ENCODE results near the gene ADCY9.
"Not testable (repeated sequence)": the region's sequence is repeated elsewhere in the genome, so short reads cannot be mapped to it uniquely, and the experiment has no call there.

The ADCY9 gene

GRCh38 chr16:3963203-3963602, 153.0 kb downstream of the ADCY9 start:
- Histone ChIP-seq H3K79me2 (ENCODE audit: control insufficient read depth, insufficient read depth, low read length, unreplicated experiment) (no peaks in the 10 kb centered on the region), H3K27ac (ENCODE audit: low read depth, low read length) (no peak overlapping the region), H3K27me3 (ENCODE audit: insufficient read depth, low read length) (no peaks in the 10 kb centered on the region), H3K36me3 (ENCODE audit: insufficient read depth, low read length) (peaks cover 5% of the 10 kb centered on the region; the same call in 1 of the 2 replicates), H2AFZ (ENCODE audit: low read length, unreplicated experiment) (no peak overlapping the region), H3K4me3 (ENCODE audit: low read depth, low read length) (no peak overlapping the region), H3K4me1 (ENCODE audit: control insufficient read depth, insufficient read depth, low read length, unreplicated experiment) (peaks cover 6% of the 10 kb centered on the region)

DNA sequence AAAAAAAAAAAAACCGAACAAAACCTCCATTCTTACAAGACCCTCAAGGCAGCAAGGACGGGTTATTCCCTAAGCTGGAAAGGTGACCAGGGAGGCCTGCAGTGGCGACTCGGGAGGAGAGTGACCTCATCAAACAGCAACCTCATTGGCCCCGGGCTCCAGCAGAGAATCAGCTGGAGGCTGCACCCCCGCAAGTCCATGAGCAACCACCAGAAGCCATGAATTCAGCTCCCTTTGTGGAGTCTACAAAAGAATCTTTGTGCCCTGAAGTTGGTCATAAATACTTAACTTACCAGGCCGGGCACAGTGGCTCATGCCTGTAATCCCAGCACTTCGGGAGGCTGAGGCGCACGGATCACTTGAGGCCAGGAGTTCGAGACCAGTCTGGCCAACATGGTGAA, 154.8 kb downstream of the ADCY9 start:
- peak overlapping the region; percentile 84 for H3K27ac ChIP-seq (ENCODE audit: low read depth, low read length)
- peak overlapping the region; percentile 76 for H3K4me3 ChIP-seq (ENCODE audit: low read depth, low read length)
- H3K4me1 ChIP-seq (ENCODE audit: control insufficient read depth, insufficient read depth, low read length, unreplicated experiment), result peaks cover 6% of the 10 kb centered on the region
- H3K79me2 ChIP-seq (ENCODE audit: control insufficient read depth, insufficient read depth, low read length, unreplicated experiment), result no peaks in the 10 kb centered on the region
- no peak overlapping the region for H2AFZ ChIP-seq (ENCODE audit: low read length, unreplicated experiment)
- peaks cover 5% of the 10 kb centered on the region; the same call in 1 of the 2 replicates for H3K36me3 ChIP-seq (ENCODE audit: insufficient read depth, low read length)
- no peaks in the 10 kb centered on the region for H3K27me3 ChIP-seq (ENCODE audit: insufficient read depth, low read length)

- not testable (repeated sequence) for H3K36me3 ChIP-seq (ENCODE audit: insufficient read depth, low read length); H3K4me1 ChIP-seq (ENCODE audit: control insufficient read depth, insufficient read depth, low read length, unreplicated experiment); H3K79me2 ChIP-seq (ENCODE audit: control insufficient read depth, insufficient read depth, low read length, unreplicated experiment); H3K27me3 ChIP-seq (ENCODE audit: insufficient read depth, low read length)
- H2AFZ ChIP-seq (ENCODE audit: low read length, unreplicated experiment), result peak overlapping the region; percentile 10
- H3K27ac ChIP-seq (ENCODE audit: low read depth, low read length), result peak overlapping the region; percentile 84
- peak overlapping the region; percentile 76 for H3K4me3 ChIP-seq (ENCODE audit: low read depth, low read length)
These were observed 156.2 kb downstream of the ADCY9 start for GRCh38 chr16:3959926-3960590.

- peak overlapping the region; percentile 37; the same call in 1 of the 2 replicates for H3K27ac ChIP-seq (ENCODE audit: low read depth, low read length)
- peaks cover 6% of the 10 kb centered on the region for H3K4me1 ChIP-seq (ENCODE audit: control insufficient read depth, insufficient read depth, low read length, unreplicated experiment)
- H2AFZ ChIP-seq (ENCODE audit: low read length, unreplicated experiment), result no peak overlapping the region
- no peak overlapping the region for H3K4me3 ChIP-seq (ENCODE audit: low read depth, low read length)
- no peaks in the 10 kb centered on the region for H3K27me3 ChIP-seq (ENCODE audit: insufficient read depth, low read length)
- H3K79me2 ChIP-seq (ENCODE audit: control insufficient read depth, insufficient read depth, low read length, unreplicated experiment), result no peaks in the 10 kb centered on the region
- H3K36me3 ChIP-seq (ENCODE audit: insufficient read depth, low read length), result no peaks in the 10 kb centered on the region
These were observed 157.1 kb downstream of the ADCY9 start for GRCh38 chr16:3959148-3959547.

- Histone ChIP-seq H3K4me1 (ENCODE audit: control insufficient read depth, insufficient read depth, low read length, unreplicated experiment) (peaks cover 11% of the 10 kb centered on the region), H3K79me2 (ENCODE audit: control insufficient read depth, insufficient read depth, low read length, unreplicated experiment) (no peaks in the 10 kb centered on the region), H3K36me3 (ENCODE audit: insufficient read depth, low read length) (no peaks in the 10 kb centered on the region), H3K27me3 (ENCODE audit: insufficient read depth, low read length) (no peaks in the 10 kb centered on the region), H3K27ac (ENCODE audit: low read depth, low read length) (no peak overlapping the region), H2AFZ (ENCODE audit: low read length, unreplicated experiment) (no peak overlapping the region), H3K4me3 (ENCODE audit: low read depth, low read length) (no peak overlapping the region)
These were observed 158.8 kb downstream of the ADCY9 start for GRCh38 chr16:3957344-3957980.

- H3K4me1 ChIP-seq (ENCODE audit: control insufficient read depth, insufficient read depth, low read length, unreplicated experiment), result peaks cover 25% of the 10 kb centered on the region
- no peaks in the 10 kb centered on the region for H3K27me3 ChIP-seq (ENCODE audit: insufficient read depth, low read length)
- no peaks in the 10 kb centered on the region for H3K36me3 ChIP-seq (ENCODE audit: insufficient read depth, low read length)
- no peak overlapping the region for H3K4me3 ChIP-seq (ENCODE audit: low read depth, low read length)
- H2AFZ ChIP-seq (ENCODE audit: low read length, unreplicated experiment), result no peak overlapping the region
- no peak overlapping the region for H3K27ac ChIP-seq (ENCODE audit: low read depth, low read length)
- peaks cover 2% of the 10 kb centered on the region for H3K79me2 ChIP-seq (ENCODE audit: control insufficient read depth, insufficient read depth, low read length, unreplicated experiment)
These were observed 161.8 kb downstream of the ADCY9 start for GRCh38 chr16:3954411-3954921.

GRCh38 chr16:3953728-3954410, 162.4 kb downstream of the ADCY9 start:
- H3K4me3 ChIP-seq (ENCODE audit: low read depth, low read length), result no peak overlapping the region
- H3K27ac ChIP-seq (ENCODE audit: low read depth, low read length), result no peak overlapping the region
- no peaks in the 10 kb centered on the region for H3K36me3 ChIP-seq (ENCODE audit: insufficient read depth, low read length)
- no peak overlapping the region for H2AFZ ChIP-seq (ENCODE audit: low read length, unreplicated experiment)
- H3K27me3 ChIP-seq (ENCODE audit: insufficient read depth, low read length), result no peaks in the 10 kb centered on the region
- peaks cover 31% of the 10 kb centered on the region for H3K4me1 ChIP-seq (ENCODE audit: control insufficient read depth, insufficient read depth, low read length, unreplicated experiment)
- H3K79me2 ChIP-seq (ENCODE audit: control insufficient read depth, insufficient read depth, low read length, unreplicated experiment), result peaks cover 7% of the 10 kb centered on the region

DNA sequence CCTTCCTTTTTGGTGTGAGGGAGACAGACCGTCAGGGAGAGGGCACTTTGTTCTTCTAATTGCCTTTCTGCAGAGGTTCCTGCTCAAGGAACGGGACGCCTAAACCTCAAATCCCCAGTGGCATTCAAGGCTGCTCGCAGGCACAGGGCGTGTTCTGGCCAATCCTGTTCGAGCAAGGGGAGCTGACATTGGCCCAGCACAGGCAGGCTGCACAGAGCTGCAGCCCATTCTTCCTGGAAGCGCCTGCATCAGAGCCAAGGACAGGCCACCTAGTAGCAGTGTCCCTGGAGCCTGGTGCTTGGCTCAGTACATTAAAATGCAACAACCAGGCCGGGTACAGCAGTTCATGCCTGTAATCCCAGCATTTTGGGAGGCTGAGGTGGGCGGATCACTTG, 163.5 kb downstream of the ADCY9 start:
- no peaks in the 10 kb centered on the region for H3K36me3 ChIP-seq (ENCODE audit: insufficient read depth, low read length)
- H2AFZ ChIP-seq (ENCODE audit: low read length, unreplicated experiment), result no peak overlapping the region
- peak overlapping the region; percentile 55 for H3K4me3 ChIP-seq (ENCODE audit: low read depth, low read length)
- peak overlapping the region; percentile 93; the same call in 1 of the 2 replicates for H3K27ac ChIP-seq (ENCODE audit: low read depth, low read length)
- peaks cover 33% of the 10 kb centered on the region for H3K4me1 ChIP-seq (ENCODE audit: control insufficient read depth, insufficient read depth, low read length, unreplicated experiment)
- H3K79me2 ChIP-seq (ENCODE audit: control insufficient read depth, insufficient read depth, low read length, unreplicated experiment), result peaks cover 7% of the 10 kb centered on the region
- H3K27me3 ChIP-seq (ENCODE audit: insufficient read depth, low read length), result no peaks in the 10 kb centered on the region

- Histone ChIP-seq H3K79me2 (ENCODE audit: control insufficient read depth, insufficient read depth, low read length, unreplicated experiment) (peaks cover 7% of the 10 kb centered on the region), H3K27me3 (ENCODE audit: insufficient read depth, low read length) (no peaks in the 10 kb centered on the region), H3K4me3 (ENCODE audit: low read depth, low read length) (peak overlapping the region; percentile 55), H3K4me1 (ENCODE audit: control insufficient read depth, insufficient read depth, low read length, unreplicated experiment) (peaks cover 33% of the 10 kb centered on the region), H2AFZ (ENCODE audit: low read length, unreplicated experiment) (peak overlapping the region; percentile 19), H3K36me3 (ENCODE audit: insufficient read depth, low read length) (no peaks in the 10 kb centered on the region), H3K27ac (ENCODE audit: low read depth, low read length) (peak overlapping the region; percentile 93)
These were observed 164.1 kb downstream of the ADCY9 start for GRCh38 chr16:3951861-3952736.

DNA sequence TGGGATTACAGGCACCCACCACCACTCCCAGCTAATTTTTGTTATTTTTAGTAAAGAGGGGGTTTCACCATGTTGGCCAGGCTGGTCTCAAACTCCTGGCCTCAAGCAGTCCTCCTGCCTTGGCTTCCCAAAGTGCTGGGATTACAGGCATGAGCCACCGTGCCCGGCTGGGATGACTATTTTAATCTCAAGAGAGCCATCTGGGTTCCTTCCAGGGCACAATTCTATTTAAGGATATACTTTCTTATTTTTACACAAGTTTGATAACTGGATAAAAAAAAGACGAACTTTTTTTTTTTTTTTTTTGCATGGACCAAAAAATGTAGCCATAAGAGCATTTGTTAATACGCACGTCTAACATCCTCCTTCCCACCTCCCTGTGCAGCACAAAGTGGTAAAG, 164.9 kb downstream of the ADCY9 start:
- H3K27me3 ChIP-seq (ENCODE audit: insufficient read depth, low read length); H3K36me3 ChIP-seq (ENCODE audit: insufficient read depth, low read length); H3K79me2 ChIP-seq (ENCODE audit: control insufficient read depth, insufficient read depth, low read length, unreplicated experiment): not testable (repeated sequence)
- Histone ChIP-seq H2AFZ (ENCODE audit: low read length, unreplicated experiment) (peak overlapping the region; percentile 19), H3K27ac (ENCODE audit: low read depth, low read length) (peak overlapping the region; percentile 93), H3K4me1 (ENCODE audit: control insufficient read depth, insufficient read depth, low read length, unreplicated experiment) (peaks cover 36% of the 10 kb centered on the region), H3K4me3 (ENCODE audit: low read depth, low read length) (peak overlapping the region; percentile 75)
